ENCODE measurements around the gene WT1.

The WT1 gene

DNA sequence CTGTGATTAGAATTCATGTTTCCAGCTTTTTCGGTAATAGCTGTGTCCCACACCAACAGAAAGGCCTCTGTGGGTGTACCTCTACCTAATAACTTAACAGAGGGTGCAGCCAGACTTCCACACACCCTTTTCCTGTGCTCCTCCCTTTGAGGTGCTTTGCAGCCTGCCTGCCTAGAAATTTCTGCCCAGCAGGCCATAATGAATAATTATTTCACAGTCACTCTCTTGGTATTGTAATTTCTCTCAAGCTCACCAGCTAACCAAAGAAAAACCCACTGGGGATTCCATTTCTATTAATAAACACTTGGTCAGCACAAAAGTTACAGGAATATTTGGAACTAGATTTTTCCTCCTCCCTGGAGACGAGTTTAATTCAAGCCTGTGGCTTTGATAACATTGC, 13.3 kb downstream of the WT1 start:
- DNase-seq (ENCODE audit: low spot score), result no peak

DNA sequence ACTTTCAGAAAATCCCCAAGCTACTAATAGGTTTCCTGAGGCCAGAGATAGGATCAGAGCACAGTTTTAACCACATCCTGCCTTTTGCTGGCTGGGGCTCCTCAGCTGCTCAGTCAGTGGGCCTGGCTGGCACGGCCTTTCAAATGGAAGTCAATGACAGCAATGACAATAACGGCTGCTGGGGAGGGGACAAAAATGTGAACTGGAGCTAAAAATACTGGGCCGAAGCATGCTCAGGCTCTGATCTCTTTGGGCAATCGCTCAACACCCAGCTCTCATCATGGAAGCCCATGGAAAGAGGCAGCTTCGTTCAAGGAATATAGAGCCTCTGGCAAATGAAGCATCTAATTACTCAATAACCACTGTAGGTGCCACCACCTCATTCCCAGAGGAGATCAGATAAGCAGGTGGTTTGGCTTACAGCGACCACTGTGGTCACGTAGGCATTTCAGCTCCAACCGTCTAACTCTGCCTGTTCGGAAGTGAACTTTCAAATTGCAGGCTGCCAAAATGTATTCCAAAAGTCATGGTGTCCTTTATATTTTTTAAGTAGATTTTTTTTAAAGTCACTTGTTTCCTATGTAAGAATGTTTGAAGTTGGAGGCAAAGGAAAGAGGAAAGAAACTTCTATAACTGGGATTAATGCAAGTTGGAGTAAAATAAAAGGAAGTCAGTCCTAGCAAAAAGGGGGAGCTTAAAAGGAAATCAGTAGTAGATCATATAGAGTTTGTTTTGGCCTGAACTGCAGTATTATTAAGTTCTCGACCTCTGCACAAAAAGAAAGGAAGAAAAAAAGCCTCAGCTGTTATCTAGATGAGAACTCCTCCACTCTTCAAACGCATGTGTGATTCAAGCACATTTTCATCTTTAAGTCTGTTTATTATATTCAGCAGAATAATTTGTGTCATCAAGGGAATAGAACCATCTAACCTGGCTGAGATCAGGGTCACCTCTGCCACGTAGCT, 14.1 kb downstream of the WT1 start:
- DNase-seq (ENCODE audit: low spot score), result no peak

- no peak for DNase-seq (ENCODE audit: low spot score)
These were observed 15.2 kb downstream of the WT1 start for GRCh38 chr11:32420139-32420538.

DNA sequence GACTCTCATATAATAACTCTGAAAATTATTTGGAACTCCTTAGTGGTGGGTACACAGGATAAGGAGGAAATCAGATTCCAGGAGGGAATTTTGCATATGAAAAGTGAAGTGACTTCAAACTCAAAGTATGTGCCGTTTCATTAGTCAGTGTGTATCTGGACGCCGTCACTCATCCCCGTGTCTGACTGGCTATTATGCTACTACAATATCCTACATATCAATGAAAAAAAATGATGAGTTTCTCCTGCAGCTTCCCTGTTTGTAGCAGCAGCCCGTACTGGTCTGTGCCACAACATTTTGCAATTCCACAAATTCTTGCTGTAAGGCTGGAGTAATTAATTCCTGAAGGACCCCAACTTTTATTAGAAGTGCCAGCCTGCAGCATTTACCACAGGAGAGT, 16.5 kb downstream of the WT1 start:
- no peak for DNase-seq (ENCODE audit: low spot score)

- DNase-seq (ENCODE audit: low spot score), result no peak
These were observed 17.5 kb downstream of the WT1 start for GRCh38 chr11:32417806-32418205.

GRCh38 chr11:32416301-32416700, 19.0 kb downstream of the WT1 start:
- DNase-seq (ENCODE audit: low spot score), result no peak

- no peak for DNase-seq (ENCODE audit: low spot score)
These were observed 20.4 kb downstream of the WT1 start for GRCh38 chr11:32414925-32415324.

- no peak for DNase-seq (ENCODE audit: low spot score)
These were observed 23.3 kb downstream of the WT1 start for GRCh38 chr11:32411942-32412615.

- DNase-seq (ENCODE audit: low spot score), result no peak
These were observed 29.7 kb downstream of the WT1 start for GRCh38 chr11:32405592-32405991.

- DNase-seq (ENCODE audit: low spot score), result no peak
These were observed 32.5 kb downstream of the WT1 start for GRCh38 chr11:32402836-32403235.

GRCh38 chr11:32400670-32401369, 34.5 kb downstream of the WT1 start:
- no peak for DNase-seq (ENCODE audit: low spot score)

- DNase-seq (ENCODE audit: low spot score), result no peak
These were observed 35.1 kb downstream of the WT1 start for GRCh38 chr11:32400196-32400595.

DNA sequence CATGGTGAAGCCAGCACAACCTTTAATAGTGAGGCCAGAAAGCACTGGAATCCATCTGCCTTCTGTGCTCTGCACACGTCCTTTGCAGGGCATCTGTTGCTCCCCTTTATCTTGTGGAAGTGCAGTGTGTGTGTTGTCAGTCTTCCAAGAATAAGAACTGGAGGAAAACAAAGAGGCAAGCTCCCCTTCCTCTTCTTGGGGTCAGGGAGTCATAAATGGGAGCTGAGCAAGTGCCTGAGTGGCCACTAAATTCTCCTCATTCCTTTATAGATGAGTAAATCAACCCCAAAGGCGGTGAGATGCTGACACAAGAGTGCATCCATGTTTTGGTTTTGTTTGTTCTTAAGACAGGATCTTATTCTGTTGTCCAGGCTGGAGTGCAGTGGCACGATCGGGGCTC, 38.3 kb downstream of the WT1 start:
- DNase-seq (ENCODE audit: low spot score), result no peak

GRCh38 chr11:32396331-32396730, 39.0 kb downstream of the WT1 start:
- no peak for DNase-seq (ENCODE audit: low spot score)

GRCh38 chr11:32395127-32395526, 40.2 kb downstream of the WT1 start:
- DNase-seq (ENCODE audit: low spot score), result no peak

GRCh38 chr11:32392840-32393239, 42.5 kb downstream of the WT1 start:
- DNase-seq (ENCODE audit: low spot score), result no peak

- DNase-seq (ENCODE audit: low spot score), result no peak
These were observed 43.3 kb downstream of the WT1 start for GRCh38 chr11:32391956-32392553.

DNA sequence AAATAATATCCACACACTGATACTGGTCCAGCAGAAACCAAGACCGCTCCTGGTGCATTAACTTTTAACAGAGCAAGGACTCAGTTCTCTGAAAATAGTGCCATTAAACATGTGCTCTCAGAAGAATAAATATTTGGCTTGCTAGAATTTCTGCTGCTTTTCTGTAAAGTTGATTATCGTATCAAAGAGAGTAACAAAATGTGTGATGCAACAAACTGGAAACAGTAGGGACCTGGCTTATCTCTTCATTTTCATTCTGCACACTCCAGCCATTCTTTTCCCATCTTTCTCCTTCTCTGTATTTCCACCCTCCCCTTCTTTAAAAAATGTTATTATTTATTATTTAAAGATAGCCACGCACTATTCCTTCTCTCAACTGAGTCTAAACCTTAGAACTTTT, 43.9 kb downstream of the WT1 start:
- no peak for DNase-seq (ENCODE audit: low spot score)

- no peak for DNase-seq (ENCODE audit: low spot score)
These were observed 44.6 kb downstream of the WT1 start for GRCh38 chr11:32390712-32391111.

- no peak for DNase-seq (ENCODE audit: low spot score)
These were observed 46.2 kb downstream of the WT1 start for GRCh38 chr11:32388871-32389770.

DNA sequence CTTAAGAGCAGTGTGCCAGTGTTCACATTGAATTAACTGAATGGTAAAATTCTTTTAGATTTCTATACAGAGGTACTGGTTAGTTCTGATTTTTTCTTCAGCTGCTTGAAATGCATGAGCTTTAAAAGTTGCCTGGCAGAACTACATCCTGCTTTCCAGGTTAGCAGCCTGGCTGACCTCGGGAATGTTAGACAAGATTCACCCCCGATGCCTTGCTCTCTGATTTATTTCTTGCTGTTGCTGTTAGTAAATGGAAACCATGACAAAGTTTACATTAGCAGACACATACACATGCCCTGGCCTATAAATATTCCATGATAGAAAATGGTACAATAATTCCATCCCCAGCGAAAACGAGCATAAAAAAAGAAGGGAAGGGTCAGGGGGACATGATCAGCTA, 47.0 kb downstream of the WT1 start:
- no peak for DNase-seq (ENCODE audit: low spot score)
